HepG2 (cell line): ENCODE data around the gene CD7. TPM values are rescaled to one million over a fixed set of nuclear protein-coding genes. Genes with fewer than 3 reads are reported as not detected.

Experiments used
- AFF4 ChIP-seq: sonication (generic); formaldehyde crosslinking; IDR thresholded peaks from 2 replicates; pipeline ENCODE4 v1.4.0; 2020; ENCODE audit warnings: missing genetic modification reagents
- BATF2 ChIP-seq: sonication (generic); formaldehyde crosslinking; IDR thresholded peaks from 2 replicates; pipeline ENCODE4 v1.8.0; 2022; ENCODE audit warnings: mild to moderate bottlenecking, missing genetic modification reagents, moderate library complexity
- CEBPG ChIP-seq: IDR thresholded peaks from 2 replicates; pipeline ENCODE4 v1.6.1; 2016
- DNMT1 ChIP-seq: sonication (generic); formaldehyde crosslinking; IDR thresholded peaks from 2 replicates; pipeline ENCODE4 v1.5.1; 2020; ENCODE audit warnings: mild to moderate bottlenecking, missing genetic modification reagents
- HMGXB3 ChIP-seq: sonication (generic); formaldehyde crosslinking; IDR thresholded peaks from 2 replicates; pipeline ENCODE4 v1.4.0; 2020; ENCODE audit warnings: missing genetic modification reagents, borderline replicate concordance
- IKZF1 ChIP-seq: fragments of 450-650 bp; IDR thresholded peaks from 2 replicates; pipeline ENCODE4 v1.7.1; 2016
- JUN ChIP-seq: sonication (generic); formaldehyde crosslinking; IDR thresholded peaks from 2 replicates; pipeline ENCODE4 v1.4.0; 2020; ENCODE audit warnings: mild to moderate bottlenecking, missing genetic modification reagents
- JUND ChIP-seq: sonication (generic); formaldehyde crosslinking; IDR thresholded peaks from 2 replicates; pipeline ENCODE4 v1.8.0; 2022; ENCODE audit warnings: mild to moderate bottlenecking, missing genetic modification reagents
- NBN ChIP-seq: fragments of 450-650 bp; conservative IDR thresholded peaks from 2 replicates; pipeline ENCODE4 v1.6.1; 2017
- NR2F6 ChIP-seq, 2 experiments: IDR thresholded peaks; 2 replicates each; pipeline ENCODE4 v1.6.1; 2016; ENCODE audit warnings: antibody characterized with exemption in 1 of 2, mild to moderate bottlenecking in 1 of 2
- POLR2G ChIP-seq: fragments of 200-400 bp; formaldehyde crosslinking; IDR thresholded peaks from 2 replicates; pipeline ENCODE4 v1.6.1; 2018; ENCODE audit warnings: mild to moderate bottlenecking, low read depth, low read length, moderate library complexity
- PREB ChIP-seq: sonication (generic); formaldehyde crosslinking; IDR thresholded peaks from 2 replicates; pipeline ENCODE4 v1.4.0; 2020; ENCODE audit warnings: missing genetic modification reagents
- SALL1 ChIP-seq: sonication (generic); formaldehyde crosslinking; IDR thresholded peaks from 2 replicates; pipeline ENCODE4 v1.8.0; 2022; ENCODE audit warnings: mild to moderate bottlenecking, missing genetic modification reagents
- SMC3 ChIP-seq: IDR thresholded peaks from 2 replicates; pipeline ENCODE4 v1.6.1; 2011; ENCODE audit warnings: low read length, improper control_type of control experiment
- SPEN ChIP-seq: sonication (generic); formaldehyde crosslinking; IDR thresholded peaks from 2 replicates; pipeline ENCODE4 v1.5.1; 2020; ENCODE audit warnings: low read depth, mild to moderate bottlenecking, missing genetic modification reagents
- ZBTB46 ChIP-seq: sonication (generic); formaldehyde crosslinking; IDR thresholded peaks from 2 replicates; pipeline ENCODE4 v1.4.0; 2020; ENCODE audit warnings: mild to moderate bottlenecking, missing genetic modification reagents, borderline replicate concordance
- ZNF253 ChIP-seq: sonication (generic); formaldehyde crosslinking; IDR thresholded peaks from 2 replicates; pipeline ENCODE4 v1.8.0; 2022; ENCODE audit warnings: mild to moderate bottlenecking, missing genetic modification reagents, borderline replicate concordance
- ZNF256 ChIP-seq: sonication (generic); formaldehyde crosslinking; conservative IDR thresholded peaks from 2 replicates; pipeline ENCODE4 v1.4.0; 2020; ENCODE audit warnings: missing genetic modification reagents
- polyA plus RNA-seq, 8 experiments: library from polyadenylated mRNA; depleted of rRNA in 3 of 8; stranded (reverse) in 7 of 8; unstranded in 1 of 8; fragments of >200 nt; fragmentation: Illumina TruSeq in 4 of 8; extraction: Trizol in 4 of 8; gene quantifications; 2 replicates each; pipeline versions ENCODE4 v1.2.1 to v1.2.3, GENCODE V29; 2011 to 2016; ENCODE audit warnings: low read depth in 4 of 8, missing spikeins in 1 of 8, mixed read lengths in 1 of 8; ENCODE audit not compliant: insufficient read depth in 1 of 8
- total RNA-seq, 5 experiments: library from RNA; depleted of rRNA; stranded (reverse); fragments of >200 nt; fragmentation: Illumina TruSeq; extraction: Trizol; gene quantifications; 2 replicates each; pipeline ENCODE4 v1.2.3, GENCODE V29; 2016; ENCODE audit warnings: low read depth in 1 of 5

Gene CD7
- total and polyA plus RNA-seq, 2 of the 13 experiments (the other 11 are each of a cell fraction or from before 2014, with no cell fraction given): 67.6 to 76.4 TPM

- TF ChIP-seq BATF2 (CRISPR knock-in tag) (no peak), SPEN (CRISPR knock-in tag) (peak; percentile 55; the same call in 1 of the 2 replicates), ZNF253 (CRISPR knock-in tag) (no peak), JUND (CRISPR knock-in tag) (peak; percentile 65), PREB (no peak), ZNF256 (no peak), NR2F6 (IDR thresholded peaks at IDR 0.05) (peak; percentile 77), NR2F6 (CRISPR knock-in tag; IDR thresholded peaks at IDR 0.05) (peak; percentile 87), NBN (no peak), CEBPG (CRISPR knock-in tag) (no peak; the same call in 1 of the 2 replicates), HMGXB3 (CRISPR knock-in tag) (no peak), SALL1 (CRISPR knock-in tag) (peak; percentile 81), SMC3 (no peak), IKZF1 (no peak), DNMT1 (CRISPR knock-in tag) (0 out of 2 replicates have a peak, but pooled peaks have one; percentile 12), JUN (CRISPR knock-in tag) (no peak), POLR2G (no peak), ZBTB46 (peak; percentile 59; the same call in 1 of the 2 replicates), AFF4 (CRISPR knock-in tag) (no peak)
Observed at GRCh38 chr17:82330322-82331239, 13.2 kb upstream of the CD7 start (continued).
